Memory B cell (primary cell): ENCODE results near the gene RAG2.

Source experiments
- ATAC-seq: fragments of 150-1000 bp; cut with Tn5 transposase; 2 replicates; pipeline ENCODE4 v1.10.0; 2021; ENCODE audit warnings: low read depth, mild to moderate bottlenecking, moderate library complexity
- DNase-seq, 2 donors: peaks; one replicate each; pipeline ENCODE4 v3.0.0; 2022; ENCODE audit warnings: low spot score in 2 of 2
- H3K27ac Mint-ChIP-seq: one replicate; pipeline ENCODE4 v1.8.0; 2022; ENCODE audit warnings: mild to moderate bottlenecking, moderate library complexity, mixed read lengths
- H3K27me3 Mint-ChIP-seq: one replicate; pipeline ENCODE4 v1.8.0; 2022; ENCODE audit warnings: mixed read lengths
- H3K36me3 Mint-ChIP-seq: one replicate; pipeline ENCODE4 v1.8.0; 2022; ENCODE audit warnings: mild to moderate bottlenecking, mixed read lengths
- H3K4me1 Mint-ChIP-seq: one replicate; pipeline ENCODE4 v1.8.0; 2022; ENCODE audit warnings: mixed read lengths
- H3K4me3 Mint-ChIP-seq: one replicate; pipeline ENCODE4 v1.8.0; 2022; ENCODE audit warnings: mild to moderate bottlenecking, moderate library complexity, mixed read lengths
- H3K9me3 Mint-ChIP-seq: one replicate; pipeline ENCODE4 v1.8.0; 2022; ENCODE audit warnings: mixed read lengths

RAG2 gene

GRCh38 chr11:36598051-36598450, at the start of gene RAG2:
Gene RAG2 (minus strand): TSS chr11:36598236. CDS start chr11:36594168, 4,068 bp downstream.
- H3K9me3 Mint-ChIP-seq = no peaks in the 10 kb centered on the region
- peaks cover 5% of the 10 kb centered on the region for H3K4me1 Mint-ChIP-seq
- ATAC-seq = no peak
- no peak for DNase-seq
- H3K4me3 Mint-ChIP-seq = no peak within 1 kb of the TSS
- H3K27me3 Mint-ChIP-seq = peaks cover 22% of the 10 kb centered on the region
- no peak within 1 kb of the TSS for H3K27ac Mint-ChIP-seq
- H3K36me3 Mint-ChIP-seq = no peaks in the 10 kb centered on the region

DNA sequence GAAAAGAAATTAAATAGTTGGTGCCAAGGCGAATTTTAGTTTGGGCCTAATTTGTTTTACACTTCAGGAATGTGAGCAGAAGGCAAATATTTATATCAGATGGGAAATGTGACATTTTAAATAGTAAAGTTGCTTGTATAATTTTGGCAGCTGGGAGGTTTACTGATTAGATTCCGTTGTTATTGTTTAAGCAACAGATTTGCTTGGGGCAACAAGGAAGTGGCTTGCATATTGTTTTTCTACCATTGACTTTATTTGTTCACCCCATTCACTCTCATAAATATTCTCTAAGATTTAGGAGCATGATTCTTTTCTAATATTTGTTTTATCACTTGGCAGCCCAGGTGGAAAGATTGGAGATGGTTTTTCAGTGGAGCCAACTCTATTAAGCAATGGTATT, 40.5 kb upstream of the RAG2 start:
- ATAC-seq (no peak), DNase-seq (no peak)
- Mint-ChIP-seq H3K4me3 (no peak overlapping the region), H3K27ac (no peak overlapping the region), H3K4me1 (no peaks in the 10 kb centered on the region), H3K36me3 (no peaks in the 10 kb centered on the region), H3K9me3 (peaks cover 2% of the 10 kb centered on the region), H3K27me3 (peaks cover 2% of the 10 kb centered on the region)

GRCh38 chr11:36635066-36635862, 37.2 kb upstream of the RAG2 start:
- H3K36me3 Mint-ChIP-seq = no peaks in the 10 kb centered on the region
- no peaks in the 10 kb centered on the region for H3K9me3 Mint-ChIP-seq
- no peaks in the 10 kb centered on the region for H3K4me1 Mint-ChIP-seq
- ATAC-seq = no peak
- H3K27ac Mint-ChIP-seq = no peak overlapping the region
- DNase-seq = no peak
- H3K4me3 Mint-ChIP-seq = no peak overlapping the region
- H3K27me3 Mint-ChIP-seq = peaks cover 2% of the 10 kb centered on the region

- Mint-ChIP-seq H3K4me1 (no peaks in the 10 kb centered on the region), H3K27ac (no peak overlapping the region), H3K4me3 (no peak overlapping the region), H3K9me3 (no peaks in the 10 kb centered on the region), H3K27me3 (peaks cover 4% of the 10 kb centered on the region), H3K36me3 (no peaks in the 10 kb centered on the region)
- DNase-seq = no peak
- no peak for ATAC-seq
Measured at GRCh38 chr11:36631774-36632173, 33.7 kb upstream of the RAG2 start.

- DNase-seq = no peak
- H3K4me3 Mint-ChIP-seq = no peak overlapping the region
- no peaks in the 10 kb centered on the region for H3K9me3 Mint-ChIP-seq
- no peak overlapping the region for H3K27ac Mint-ChIP-seq
- ATAC-seq = no peak
- H3K27me3 Mint-ChIP-seq = peaks cover 12% of the 10 kb centered on the region
- no peaks in the 10 kb centered on the region for H3K4me1 Mint-ChIP-seq
- no peaks in the 10 kb centered on the region for H3K36me3 Mint-ChIP-seq
Measured at GRCh38 chr11:36628765-36629244, 30.8 kb upstream of the RAG2 start.

- Mint-ChIP-seq H3K27me3 (peaks cover 12% of the 10 kb centered on the region), H3K9me3 (no peaks in the 10 kb centered on the region), H3K4me3 (no peak overlapping the region), H3K27ac (no peak overlapping the region), H3K36me3 (no peaks in the 10 kb centered on the region), H3K4me1 (no peaks in the 10 kb centered on the region)
- ATAC-seq (no peak), DNase-seq (no peak)
Measured at GRCh38 chr11:36628141-36628540, 30.1 kb upstream of the RAG2 start.

- Mint-ChIP-seq H3K9me3 (no peaks in the 10 kb centered on the region), H3K27ac (no peak overlapping the region), H3K27me3 (peaks cover 12% of the 10 kb centered on the region), H3K4me1 (no peaks in the 10 kb centered on the region), H3K4me3 (no peak overlapping the region), H3K36me3 (no peaks in the 10 kb centered on the region)
- no peak for DNase-seq
- no peak for ATAC-seq
Measured at GRCh38 chr11:36627471-36627870, 29.4 kb upstream of the RAG2 start.

GRCh38 chr11:36627006-36627405, 29.0 kb upstream of the RAG2 start:
- H3K4me1 Mint-ChIP-seq = no peaks in the 10 kb centered on the region
- H3K4me3 Mint-ChIP-seq = no peak overlapping the region
- H3K9me3 Mint-ChIP-seq = no peaks in the 10 kb centered on the region
- H3K27me3 Mint-ChIP-seq = peaks cover 12% of the 10 kb centered on the region
- DNase-seq (no peak), ATAC-seq (no peak)
- no peaks in the 10 kb centered on the region for H3K36me3 Mint-ChIP-seq
- H3K27ac Mint-ChIP-seq = no peak overlapping the region

GRCh38 chr11:36623494-36623893, 25.5 kb upstream of the RAG2 start:
- Mint-ChIP-seq H3K4me1 (peaks cover 3% of the 10 kb centered on the region), H3K27ac (no peak overlapping the region), H3K36me3 (no peaks in the 10 kb centered on the region)

GRCh38 chr11:36622431-36623136, 24.5 kb upstream of the RAG2 start:
- no peak for ATAC-seq
- Mint-ChIP-seq H3K36me3 (no peaks in the 10 kb centered on the region), H3K9me3 (no peaks in the 10 kb centered on the region), H3K27me3 (peaks cover 20% of the 10 kb centered on the region), H3K4me3 (no peak overlapping the region), H3K4me1 (peaks cover 3% of the 10 kb centered on the region), H3K27ac (no peak overlapping the region)
- no peak for DNase-seq

More at GRCh38 chr11:36623494-36623893, 25.5 kb upstream of the RAG2 start:
- DNase-seq (no peak), ATAC-seq (no peak)
- Mint-ChIP-seq H3K27me3 (peaks cover 19% of the 10 kb centered on the region), H3K9me3 (no peaks in the 10 kb centered on the region), H3K4me3 (no peak overlapping the region)

DNA sequence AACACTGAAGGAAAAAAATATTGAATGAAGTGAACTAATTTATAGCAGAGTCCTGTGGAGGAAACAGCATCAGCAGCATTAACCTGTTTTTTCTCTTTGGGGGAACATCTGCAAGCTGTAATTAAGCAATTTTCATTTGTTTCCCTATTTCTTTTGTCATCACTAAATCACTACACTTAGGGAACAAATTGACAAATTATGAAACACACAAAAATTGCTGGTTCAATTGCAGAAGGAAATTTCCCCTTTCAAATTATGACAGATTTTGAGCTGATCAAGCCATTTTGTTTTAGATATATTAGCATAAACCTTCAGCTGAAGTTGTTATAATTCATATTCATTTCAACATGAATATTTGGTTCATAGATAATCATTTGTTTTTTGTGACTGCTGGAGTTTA, 22.2 kb upstream of the RAG2 start:
- Mint-ChIP-seq H3K27me3 (peaks cover 16% of the 10 kb centered on the region), H3K4me3 (no peak overlapping the region), H3K9me3 (peaks cover 1% of the 10 kb centered on the region), H3K36me3 (no peaks in the 10 kb centered on the region), H3K4me1 (peaks cover 3% of the 10 kb centered on the region), H3K27ac (no peak overlapping the region)
- ATAC-seq (no peak), DNase-seq (no peak)

- H3K27ac Mint-ChIP-seq = no peak overlapping the region
- H3K9me3 Mint-ChIP-seq = peaks cover 1% of the 10 kb centered on the region
- peaks cover 15% of the 10 kb centered on the region for H3K27me3 Mint-ChIP-seq
- no peaks in the 10 kb centered on the region for H3K36me3 Mint-ChIP-seq
- no peak for ATAC-seq
- no peak overlapping the region for H3K4me3 Mint-ChIP-seq
- DNase-seq = no peak
- peaks cover 3% of the 10 kb centered on the region for H3K4me1 Mint-ChIP-seq
Measured at GRCh38 chr11:36619502-36619901, 21.5 kb upstream of the RAG2 start.

DNA sequence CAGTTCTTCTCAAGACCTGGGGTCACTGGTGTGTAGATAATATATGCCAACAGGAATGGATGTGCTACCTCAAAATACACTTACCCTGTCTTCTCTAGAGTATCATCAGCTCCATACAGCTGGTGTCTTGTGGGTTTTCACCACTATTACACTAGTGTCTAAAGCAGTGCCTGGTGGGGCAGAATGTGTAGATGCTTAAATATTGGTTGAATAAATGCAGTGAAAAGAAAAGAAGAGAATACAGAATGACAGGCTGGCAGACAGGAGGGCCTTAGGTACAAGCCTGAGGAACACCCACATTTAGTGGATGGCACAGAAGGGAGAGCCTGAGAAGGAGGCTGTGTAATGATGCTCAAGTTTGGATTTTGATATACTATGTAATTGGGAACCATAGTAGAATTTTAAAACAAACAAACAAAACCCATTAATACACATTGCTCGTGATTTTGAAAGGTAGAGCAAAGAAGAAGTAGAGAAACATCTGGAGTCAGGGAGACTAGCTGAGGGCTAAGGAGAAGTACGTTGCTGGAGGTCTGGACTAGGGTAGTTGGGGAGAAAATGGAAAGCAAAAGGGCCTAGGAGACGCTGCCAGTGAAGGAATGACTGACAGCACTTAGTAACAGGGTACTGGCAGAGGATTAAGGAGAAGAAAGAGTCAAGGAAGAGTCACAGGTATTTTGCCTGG, 20.5 kb upstream of the RAG2 start:
- Mint-ChIP-seq H3K36me3 (no peaks in the 10 kb centered on the region), H3K4me3 (no peak overlapping the region), H3K9me3 (peaks cover 1% of the 10 kb centered on the region), H3K4me1 (peaks cover 3% of the 10 kb centered on the region), H3K27ac (no peak overlapping the region), H3K27me3 (peaks cover 14% of the 10 kb centered on the region)
- ATAC-seq (no peak), DNase-seq (no peak)
